ENCODE data around the gene MPZL3. TPM values are rescaled to one million over a fixed set of nuclear protein-coding genes. Genes with fewer than 3 reads are reported as not detected.

The MPZL3 gene
- total and polyA plus RNA-seq, 9 donors, result 0.41 to 1.7 (median 0.73) TPM

GRCh38 chr11:118286545-118286944 is 34.4 kb upstream of the MPZL3 start:
- Histone ChIP-seq H3K36me3 (ENCODE audit: control insufficient read depth, insufficient read depth, low read length) (no peaks in the 10 kb centered on the region), H3K27me3 (ENCODE audit: control insufficient read depth, insufficient read depth, low read length) (peaks cover 4% of the 10 kb centered on the region), H3K4me1 (ENCODE audit: control insufficient read depth, insufficient read depth, low read length) (no peaks in the 10 kb centered on the region), H3K27ac (ENCODE audit: low read length) (no peak overlapping the region), H3K4me3 (ENCODE audit: low read length) (no peak overlapping the region), H3K9me3 (replicated peaks; ENCODE audit: control insufficient read depth, low read depth, low read length) (no peaks in the 10 kb centered on the region)
- no CpG with 5 or more reads among the region's 2 CpGs for WGBS (ENCODE audit: insufficient coverage)
- no peak for DNase-seq

- Histone ChIP-seq H3K36me3 (ENCODE audit: control insufficient read depth, insufficient read depth, low read length) (no peaks in the 10 kb centered on the region), H3K4me3 (ENCODE audit: low read length) (no peak overlapping the region), H3K27me3 (ENCODE audit: control insufficient read depth, insufficient read depth, low read length) (peaks cover 7% of the 10 kb centered on the region), H3K9me3 (replicated peaks; ENCODE audit: control insufficient read depth, low read depth, low read length) (no peaks in the 10 kb centered on the region), H3K4me1 (ENCODE audit: control insufficient read depth, insufficient read depth, low read length) (no peaks in the 10 kb centered on the region), H3K27ac (ENCODE audit: low read length) (no peak overlapping the region)
- WGBS (ENCODE audit: insufficient coverage), result 80% methylated on average over 3 of the region's 4 CpGs
- DNase-seq, result no peak
Observed at GRCh38 chr11:118283756-118284350, 31.7 kb upstream of the MPZL3 start.

GRCh38 chr11:118283037-118283636 is 31.0 kb upstream of the MPZL3 start:
- Histone ChIP-seq H3K27ac (ENCODE audit: low read length) (no peak overlapping the region), H3K27me3 (ENCODE audit: control insufficient read depth, insufficient read depth, low read length) (peaks cover 7% of the 10 kb centered on the region), H3K9me3 (replicated peaks; ENCODE audit: control insufficient read depth, low read depth, low read length) (no peaks in the 10 kb centered on the region), H3K4me1 (ENCODE audit: control insufficient read depth, insufficient read depth, low read length) (no peaks in the 10 kb centered on the region), H3K4me3 (ENCODE audit: low read length) (no peak overlapping the region), H3K36me3 (ENCODE audit: control insufficient read depth, insufficient read depth, low read length) (no peaks in the 10 kb centered on the region)
- no peak for DNase-seq
- WGBS (ENCODE audit: insufficient coverage), result no CpG with 5 or more reads among the region's 5 CpGs

- DNase-seq, result no peak
- H3K4me3 ChIP-seq (ENCODE audit: low read length), result no peak overlapping the region
- WGBS (ENCODE audit: insufficient coverage), result 82% methylated on average over 2 of the region's 6 CpGs
- no peak overlapping the region for H3K27ac ChIP-seq (ENCODE audit: low read length)
- H3K36me3 ChIP-seq (ENCODE audit: control insufficient read depth, insufficient read depth, low read length), result no peaks in the 10 kb centered on the region
- H3K9me3 ChIP-seq (replicated peaks; ENCODE audit: control insufficient read depth, low read depth, low read length), result no peaks in the 10 kb centered on the region
- no peaks in the 10 kb centered on the region for H3K4me1 ChIP-seq (ENCODE audit: control insufficient read depth, insufficient read depth, low read length)
- H3K27me3 ChIP-seq (ENCODE audit: control insufficient read depth, insufficient read depth, low read length), result peaks cover 7% of the 10 kb centered on the region
Observed at GRCh38 chr11:118282606-118283005, 30.4 kb upstream of the MPZL3 start.

DNA sequence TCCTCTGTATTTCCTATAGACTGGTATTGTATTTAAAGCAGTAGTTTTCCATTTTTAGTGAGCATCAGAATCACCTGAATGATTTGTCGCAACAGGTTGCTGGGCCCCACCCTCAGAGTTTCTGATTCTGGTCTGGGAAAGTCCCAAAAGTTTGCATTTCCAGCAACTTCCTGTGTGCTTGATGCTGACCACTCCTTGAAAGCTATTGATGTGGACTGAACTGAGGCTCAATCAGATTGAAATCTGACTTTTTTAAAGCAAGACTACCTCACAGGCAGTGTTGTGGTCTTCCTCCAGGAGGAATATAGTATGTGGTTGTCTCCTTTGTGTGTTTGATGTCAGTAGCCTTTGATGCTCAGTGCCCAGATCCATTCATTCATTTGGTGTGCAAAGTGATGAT is 29.1 kb upstream of the MPZL3 start:
- Histone ChIP-seq H3K36me3 (ENCODE audit: control insufficient read depth, insufficient read depth, low read length) (no peaks in the 10 kb centered on the region), H3K27me3 (ENCODE audit: control insufficient read depth, insufficient read depth, low read length) (peaks cover 9% of the 10 kb centered on the region), H3K4me3 (ENCODE audit: low read length) (no peak overlapping the region), H3K9me3 (replicated peaks; ENCODE audit: control insufficient read depth, low read depth, low read length) (no peaks in the 10 kb centered on the region), H3K27ac (ENCODE audit: low read length) (no peak overlapping the region), H3K4me1 (ENCODE audit: control insufficient read depth, insufficient read depth, low read length) (no peaks in the 10 kb centered on the region)
- 100% methylated on average over 1 of the region's 1 CpG for WGBS (ENCODE audit: insufficient coverage)
- DNase-seq, result no peak

GRCh38 chr11:118277312-118277711 is 25.1 kb upstream of the MPZL3 start:
- no peaks in the 10 kb centered on the region for H3K36me3 ChIP-seq (ENCODE audit: control insufficient read depth, insufficient read depth, low read length)
- no peaks in the 10 kb centered on the region for H3K4me1 ChIP-seq (ENCODE audit: control insufficient read depth, insufficient read depth, low read length)
- no peak overlapping the region for H3K4me3 ChIP-seq (ENCODE audit: low read length)
- DNase-seq, result no peak
- H3K27me3 ChIP-seq (ENCODE audit: control insufficient read depth, insufficient read depth, low read length), result peaks cover 7% of the 10 kb centered on the region
- H3K9me3 ChIP-seq (replicated peaks; ENCODE audit: control insufficient read depth, low read depth, low read length), result no peaks in the 10 kb centered on the region
- no peak overlapping the region for H3K27ac ChIP-seq (ENCODE audit: low read length)
- WGBS (ENCODE audit: insufficient coverage), result no CpG with 5 or more reads among the region's 1 CpG

GRCh38 chr11:118276422-118276821 is 24.3 kb upstream of the MPZL3 start:
- H3K27me3 ChIP-seq (ENCODE audit: control insufficient read depth, insufficient read depth, low read length), result peaks cover 7% of the 10 kb centered on the region
- H3K9me3 ChIP-seq (replicated peaks; ENCODE audit: control insufficient read depth, low read depth, low read length), result no peaks in the 10 kb centered on the region
- H3K27ac ChIP-seq (ENCODE audit: low read length), result no peak overlapping the region
- H3K36me3 ChIP-seq (ENCODE audit: control insufficient read depth, insufficient read depth, low read length), result no peaks in the 10 kb centered on the region
- no peaks in the 10 kb centered on the region for H3K4me1 ChIP-seq (ENCODE audit: control insufficient read depth, insufficient read depth, low read length)
- 60% methylated on average over 1 of the region's 1 CpG for WGBS (ENCODE audit: insufficient coverage)
- H3K4me3 ChIP-seq (ENCODE audit: low read length), result no peak overlapping the region
- no peak for DNase-seq

GRCh38 chr11:118275176-118275575 is 23.0 kb upstream of the MPZL3 start:
- Histone ChIP-seq H3K4me1 (ENCODE audit: control insufficient read depth, insufficient read depth, low read length) (no peaks in the 10 kb centered on the region), H3K4me3 (ENCODE audit: low read length) (no peak overlapping the region), H3K9me3 (replicated peaks; ENCODE audit: control insufficient read depth, low read depth, low read length) (no peaks in the 10 kb centered on the region), H3K27ac (ENCODE audit: low read length) (no peak overlapping the region), H3K36me3 (ENCODE audit: control insufficient read depth, insufficient read depth, low read length) (no peaks in the 10 kb centered on the region), H3K27me3 (ENCODE audit: control insufficient read depth, insufficient read depth, low read length) (peaks cover 4% of the 10 kb centered on the region)
- no peak for DNase-seq
- no CpG with 5 or more reads among the region's 4 CpGs for WGBS (ENCODE audit: insufficient coverage)

- Histone ChIP-seq H3K9me3 (replicated peaks; ENCODE audit: control insufficient read depth, low read depth, low read length) (no peaks in the 10 kb centered on the region), H3K4me1 (ENCODE audit: control insufficient read depth, insufficient read depth, low read length) (no peaks in the 10 kb centered on the region), H3K27me3 (ENCODE audit: control insufficient read depth, insufficient read depth, low read length) (peaks cover 10% of the 10 kb centered on the region), H3K36me3 (ENCODE audit: control insufficient read depth, insufficient read depth, low read length) (no peaks in the 10 kb centered on the region), H3K4me3 (ENCODE audit: low read length) (no peak overlapping the region), H3K27ac (ENCODE audit: low read length) (no peak overlapping the region)
- WGBS (ENCODE audit: insufficient coverage), result no CpG with 5 or more reads among the region's 2 CpGs
- no peak for DNase-seq
Observed at GRCh38 chr11:118274186-118274585, 22.0 kb upstream of the MPZL3 start.

GRCh38 chr11:118272001-118272400 is 19.8 kb upstream of the MPZL3 start:
- Histone ChIP-seq H3K36me3 (ENCODE audit: control insufficient read depth, insufficient read depth, low read length) (no peaks in the 10 kb centered on the region), H3K4me1 (ENCODE audit: control insufficient read depth, insufficient read depth, low read length) (no peaks in the 10 kb centered on the region), H3K4me3 (ENCODE audit: low read length) (no peak overlapping the region), H3K9me3 (replicated peaks; ENCODE audit: control insufficient read depth, low read depth, low read length) (no peaks in the 10 kb centered on the region), H3K27ac (ENCODE audit: low read length) (no peak overlapping the region), H3K27me3 (ENCODE audit: control insufficient read depth, insufficient read depth, low read length) (peaks cover 13% of the 10 kb centered on the region)
- WGBS (ENCODE audit: insufficient coverage), result 40% methylated on average over 2 of the region's 2 CpGs
- DNase-seq, result no peak

DNA sequence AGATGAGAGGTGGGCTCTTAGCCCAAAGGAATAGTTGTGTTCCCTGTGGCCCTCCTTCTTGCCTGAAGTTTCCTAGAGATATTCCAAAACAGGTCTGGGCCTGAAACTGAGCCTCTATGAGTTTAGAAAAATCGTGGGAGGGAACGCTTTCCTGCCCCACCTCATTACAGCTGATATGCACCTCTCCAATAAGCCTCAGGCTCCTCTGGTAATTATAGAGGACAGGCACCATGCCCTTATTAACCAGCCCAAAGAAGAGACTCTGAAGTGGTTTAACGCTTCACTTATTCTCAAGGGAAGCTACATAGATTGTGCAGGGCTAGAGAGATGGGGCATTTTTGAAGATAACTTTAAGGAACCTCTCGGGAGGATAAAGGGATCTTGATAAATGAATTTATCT is 15.3 kb upstream of the MPZL3 start:
- DNase-seq, result no peak
- H3K36me3 ChIP-seq (ENCODE audit: control insufficient read depth, insufficient read depth, low read length), result no peaks in the 10 kb centered on the region
- peaks cover 5% of the 10 kb centered on the region for H3K4me1 ChIP-seq (ENCODE audit: control insufficient read depth, insufficient read depth, low read length)
- H3K27ac ChIP-seq (ENCODE audit: low read length), result no peak overlapping the region
- peaks cover 44% of the 10 kb centered on the region for H3K27me3 ChIP-seq (ENCODE audit: control insufficient read depth, insufficient read depth, low read length)
- H3K4me3 ChIP-seq (ENCODE audit: low read length), result no peak overlapping the region
- no peaks in the 10 kb centered on the region for H3K9me3 ChIP-seq (replicated peaks; ENCODE audit: control insufficient read depth, low read depth, low read length)
- WGBS (ENCODE audit: insufficient coverage), result no CpG with 5 or more reads among the region's 4 CpGs

Measured in muscle of leg (tissue), 11 donors.